Measurements from ENCODE around the gene GPR35. TPM values are rescaled to one million over a fixed set of nuclear protein-coding genes. Genes with fewer than 3 reads are reported as not detected.

The GPR35 gene
- total RNA-seq, 1 donor: 1.1 TPM

DNA sequence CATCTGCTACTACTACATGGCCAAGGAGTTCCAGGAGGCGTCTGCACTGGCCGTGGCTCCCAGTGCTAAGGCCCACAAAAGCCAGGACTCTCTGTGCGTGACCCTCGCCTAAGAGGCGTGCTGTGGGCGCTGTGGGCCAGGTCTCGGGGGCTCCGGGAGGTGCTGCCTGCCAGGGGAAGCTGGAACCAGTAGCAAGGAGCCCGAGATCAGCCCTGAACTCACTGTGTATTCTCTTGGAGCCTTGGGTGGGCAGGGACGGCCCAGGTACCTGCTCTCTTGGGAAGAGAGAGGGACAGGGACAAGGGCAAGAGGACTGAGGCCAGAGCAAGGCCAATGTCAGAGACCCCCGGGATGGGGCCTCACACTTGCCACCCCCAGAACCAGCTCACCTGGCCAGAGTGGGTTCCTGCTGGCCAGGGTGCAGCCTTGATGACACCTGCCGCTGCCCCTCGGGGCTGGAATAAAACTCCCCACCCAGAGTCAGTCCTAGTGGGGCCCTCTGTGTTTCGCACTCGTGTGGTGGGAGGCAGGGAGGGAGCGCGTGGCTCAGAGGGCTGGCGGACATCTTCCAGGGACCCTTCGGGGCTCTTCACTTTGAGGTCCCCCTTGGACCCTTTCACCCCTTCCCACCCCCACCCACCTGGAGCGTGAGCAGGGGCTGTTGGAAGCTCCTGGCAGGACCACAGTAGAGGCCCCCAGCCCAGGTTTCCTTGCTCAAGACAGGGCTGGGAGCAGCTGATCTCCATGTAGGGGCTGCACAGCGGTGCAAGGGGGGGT, 5.7 kb downstream of the GPR35 start:
- Histone ChIP-seq H3K27ac (ENCODE audit: low read depth, low read length) (no peak overlapping the region), H4K20me1 (ENCODE audit: insufficient read depth, low read length) (no peaks in the 10 kb centered on the region), H3K9me3 (ENCODE audit: low read depth, low read length) (peaks cover 3% of the 10 kb centered on the region), H3K27me3 (ENCODE audit: insufficient read depth, low read length) (no peaks in the 10 kb centered on the region), H3K4me3 (ENCODE audit: insufficient read depth, low read length) (no peak overlapping the region), H2AFZ (ENCODE audit: low read length) (no peak overlapping the region), H3K4me2 (ENCODE audit: insufficient read depth, low read length) (no peak overlapping the region), H3K79me2 (ENCODE audit: insufficient read depth, low read length) (no peaks in the 10 kb centered on the region), H3K36me3 (ENCODE audit: insufficient read depth, low read length) (no peaks in the 10 kb centered on the region), H3K4me1 (ENCODE audit: insufficient read depth, low read length) (no peaks in the 10 kb centered on the region)
- TF ChIP-seq, protein P1, sequence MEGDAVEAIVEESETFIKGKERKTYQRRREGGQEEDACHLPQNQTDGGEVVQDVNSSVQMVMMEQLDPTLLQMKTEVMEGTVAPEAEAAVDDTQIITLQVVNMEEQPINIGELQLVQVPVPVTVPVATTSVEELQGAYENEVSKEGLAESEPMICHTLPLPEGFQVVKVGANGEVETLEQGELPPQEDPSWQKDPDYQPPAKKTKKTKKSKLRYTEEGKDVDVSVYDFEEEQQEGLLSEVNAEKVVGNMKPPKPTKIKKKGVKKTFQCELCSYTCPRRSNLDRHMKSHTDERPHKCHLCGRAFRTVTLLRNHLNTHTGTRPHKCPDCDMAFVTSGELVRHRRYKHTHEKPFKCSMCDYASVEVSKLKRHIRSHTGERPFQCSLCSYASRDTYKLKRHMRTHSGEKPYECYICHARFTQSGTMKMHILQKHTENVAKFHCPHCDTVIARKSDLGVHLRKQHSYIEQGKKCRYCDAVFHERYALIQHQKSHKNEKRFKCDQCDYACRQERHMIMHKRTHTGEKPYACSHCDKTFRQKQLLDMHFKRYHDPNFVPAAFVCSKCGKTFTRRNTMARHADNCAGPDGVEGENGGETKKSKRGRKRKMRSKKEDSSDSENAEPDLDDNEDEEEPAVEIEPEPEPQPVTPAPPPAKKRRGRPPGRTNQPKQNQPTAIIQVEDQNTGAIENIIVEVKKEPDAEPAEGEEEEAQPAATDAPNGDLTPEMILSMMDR (IDR thresholded peaks at IDR 0.05; ENCODE audit: extremely low read depth, low read depth, low read length): no peak
- DNase-seq (ENCODE audit: insufficient read length, low spot score, missing footprints): peak; percentile 80

DNA sequence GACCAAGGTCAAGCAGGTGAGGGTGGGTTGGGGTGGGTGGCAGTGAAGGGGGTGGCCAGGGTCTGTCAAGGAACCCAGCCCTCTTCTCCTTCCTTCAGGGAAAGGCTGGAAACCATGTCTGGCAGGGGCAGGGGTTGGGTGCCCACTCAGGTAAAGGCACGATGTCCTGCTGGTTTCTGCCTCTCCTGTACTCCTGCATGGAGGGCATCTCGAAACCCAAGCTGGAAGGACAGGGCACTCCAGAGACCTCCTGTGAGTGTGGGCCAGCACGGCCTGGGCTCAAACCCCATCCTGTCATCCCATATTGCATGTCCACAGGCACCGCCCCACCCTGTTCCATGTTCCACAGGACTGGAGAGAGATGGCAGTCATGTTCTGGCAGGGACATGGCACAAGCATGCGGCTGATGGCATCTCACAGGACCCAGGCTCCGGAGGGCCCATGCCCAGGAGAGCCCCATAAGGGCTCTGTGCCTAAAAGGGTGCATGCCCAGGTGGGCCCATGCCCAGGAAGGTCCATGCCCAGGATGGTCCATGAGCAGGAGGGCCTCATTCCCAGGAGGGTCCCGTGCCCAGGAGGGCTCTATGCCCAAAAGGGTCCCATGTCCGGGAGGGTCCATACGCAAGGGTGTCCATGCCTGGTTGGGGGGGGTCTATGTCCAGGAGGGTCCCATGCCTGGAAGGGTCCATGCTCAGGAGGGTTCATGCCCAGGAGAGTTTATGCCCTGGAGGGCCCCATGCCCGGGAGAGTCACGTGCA, 6.4 kb downstream of the GPR35 start:
- no peak overlapping the region for H3K4me3 ChIP-seq (ENCODE audit: insufficient read depth, low read length)
- no peaks in the 10 kb centered on the region for H3K4me1 ChIP-seq (ENCODE audit: insufficient read depth, low read length)
- H3K4me2 ChIP-seq (ENCODE audit: insufficient read depth, low read length): no peak overlapping the region
- H3K36me3 ChIP-seq (ENCODE audit: insufficient read depth, low read length): no peaks in the 10 kb centered on the region
- no peaks in the 10 kb centered on the region for H3K79me2 ChIP-seq (ENCODE audit: insufficient read depth, low read length)
- peaks cover 3% of the 10 kb centered on the region for H3K9me3 ChIP-seq (ENCODE audit: low read depth, low read length)
- no peaks in the 10 kb centered on the region for H4K20me1 ChIP-seq (ENCODE audit: insufficient read depth, low read length)
- H3K27me3 ChIP-seq (ENCODE audit: insufficient read depth, low read length): no peaks in the 10 kb centered on the region
- TF ChIP-seq, protein P1 (IDR thresholded peaks at IDR 0.05; ENCODE audit: extremely low read depth, low read depth, low read length): no peak
- no peak overlapping the region for H2AFZ ChIP-seq (ENCODE audit: low read length)
- H3K27ac ChIP-seq (ENCODE audit: low read depth, low read length): no peak overlapping the region
- DNase-seq (ENCODE audit: insufficient read length, low spot score, missing footprints): peak; percentile 84

- H3K4me1 ChIP-seq (ENCODE audit: insufficient read depth, low read length): no peaks in the 10 kb centered on the region
- H3K27me3 ChIP-seq (ENCODE audit: insufficient read depth, low read length): no peaks in the 10 kb centered on the region
- no peaks in the 10 kb centered on the region for H3K36me3 ChIP-seq (ENCODE audit: insufficient read depth, low read length)
- H3K9me3 ChIP-seq (ENCODE audit: low read depth, low read length): peaks cover 3% of the 10 kb centered on the region
- no peaks in the 10 kb centered on the region for H4K20me1 ChIP-seq (ENCODE audit: insufficient read depth, low read length)
- H3K79me2 ChIP-seq (ENCODE audit: insufficient read depth, low read length): no peaks in the 10 kb centered on the region
- H3K4me2 ChIP-seq (ENCODE audit: insufficient read depth, low read length): no peak overlapping the region
- TF ChIP-seq, protein P1 (IDR thresholded peaks at IDR 0.05; ENCODE audit: extremely low read depth, low read depth, low read length): no peak
- DNase-seq (ENCODE audit: insufficient read length, low spot score, missing footprints): peak; percentile 86
- no peak overlapping the region for H2AFZ ChIP-seq (ENCODE audit: low read length)
- H3K27ac ChIP-seq (ENCODE audit: low read depth, low read length): no peak overlapping the region
- no peak overlapping the region for H3K4me3 ChIP-seq (ENCODE audit: insufficient read depth, low read length)
Measured at GRCh38 chr2:240632306-240632721, 7.0 kb downstream of the GPR35 start.

All from osteoblast (primary cell).